DMS114 treated with DMSO at 0.1 percent for 48 hours (cell line): ENCODE data around the gene TIGD4.
"Not testable (repeated sequence)": the region's sequence is repeated elsewhere in the genome, so short reads cannot be mapped to it uniquely, and the experiment has no call there.

Source experiments
- DNase-seq: peaks from one replicate; lab custom pipeline; 2025; ENCODE audit not compliant: unreplicated experiment; lab: John Stamatoyannopoulos, UW

The TIGD4 gene

GRCh38 chr4:152784490-152785350 is 5.2 kb upstream of the TIGD4 start:
- DNase-seq: no peak

- no peak for DNase-seq
These were observed 793 bp upstream of the TIGD4 start for GRCh38 chr4:152780267-152780778.

GRCh38 chr4:152778656-152779512 is 646 bp downstream of the TIGD4 start:
- no peak for DNase-seq

GRCh38 chr4:152777488-152777887 is 2.0 kb downstream of the TIGD4 start:
- DNase-seq: no peak

GRCh38 chr4:152776352-152776751 is 3.2 kb downstream of the TIGD4 start:
- DNase-seq: no peak

GRCh38 chr4:152773953-152774352 is 5.6 kb downstream of the TIGD4 start:
- no peak for DNase-seq

GRCh38 chr4:152773339-152773738 is 6.2 kb downstream of the TIGD4 start:
- no peak for DNase-seq

- DNase-seq: no peak
These were observed 7.6 kb downstream of the TIGD4 start for GRCh38 chr4:152771741-152772533.

GRCh38 chr4:152765069-152765737 is 14.3 kb downstream of the TIGD4 start:
- not testable (repeated sequence) for DNase-seq

- no peak for DNase-seq
These were observed 15.7 kb downstream of the TIGD4 start for GRCh38 chr4:152763796-152764195.

GRCh38 chr4:152748619-152749018 is 30.9 kb downstream of the TIGD4 start:
- DNase-seq: no peak

GRCh38 chr4:152747444-152747843 is 32.1 kb downstream of the TIGD4 start:
- no peak for DNase-seq

GRCh38 chr4:152738827-152739226 is 40.7 kb downstream of the TIGD4 start:
- no peak for DNase-seq

- no peak for DNase-seq
These were observed 43.6 kb downstream of the TIGD4 start for GRCh38 chr4:152735906-152736305.

- peak; percentile 1 for DNase-seq
These were observed 44.1 kb downstream of the TIGD4 start for GRCh38 chr4:152735396-152735859.

- no peak for DNase-seq
These were observed 44.9 kb downstream of the TIGD4 start for GRCh38 chr4:152734699-152735050.

- DNase-seq: no peak
These were observed 45.4 kb downstream of the TIGD4 start for GRCh38 chr4:152734015-152734698.

- DNase-seq: no peak
These were observed 47.5 kb downstream of the TIGD4 start for GRCh38 chr4:152731997-152732396.

GRCh38 chr4:152729466-152729865 is 50.1 kb downstream of the TIGD4 start:
- no peak for DNase-seq

GRCh38 chr4:152728343-152728742 is 51.2 kb downstream of the TIGD4 start:
- no peak for DNase-seq
